ENCODE measurements around the gene ASB18. TPM values are rescaled to one million over a fixed set of nuclear protein-coding genes. Genes with fewer than 3 reads are reported as not detected.
"Not testable (repeated sequence)": the region's sequence is repeated elsewhere in the genome, so short reads cannot be mapped to it uniquely, and the experiment has no call there.

Gene ASB18
- total RNA-seq, 2 experiments from 2014 or later: not detected

- no peak for DNase-seq
- POLR2A ChIA-PET: no interaction called here
- no peaks in the 10 kb centered on the region for H3K4me1 Mint-ChIP-seq
Measured at GRCh38 chr2:236293241-236293810, 29.1 kb upstream of the ASB18 start.

GRCh38 chr2:236291911-236292310 is 27.7 kb upstream of the ASB18 start:
- ChIA-PET POLR2A (no interaction called here), CTCF (no interaction called here)
- Mint-ChIP-seq H3K9me3 (no peaks in the 10 kb centered on the region), H3K4me1 (no peaks in the 10 kb centered on the region), H3K4me3 (no peak overlapping the region), H3K36me3 (ENCODE audit: low read depth) (no peaks in the 10 kb centered on the region), H3K27ac (no peak overlapping the region), H3K27me3 (peaks cover 11% of the 10 kb centered on the region)
- DNase-seq: no peak

More at GRCh38 chr2:236293241-236293810, 29.1 kb upstream of the ASB18 start:
- peaks cover 11% of the 10 kb centered on the region for H3K27me3 Mint-ChIP-seq
- H3K9me3 Mint-ChIP-seq: no peaks in the 10 kb centered on the region
- H3K27ac Mint-ChIP-seq: no peak overlapping the region
- CTCF ChIA-PET: no interaction called here
- no peaks in the 10 kb centered on the region for H3K36me3 Mint-ChIP-seq (ENCODE audit: low read depth)
- H3K4me3 Mint-ChIP-seq: no peak overlapping the region

DNA sequence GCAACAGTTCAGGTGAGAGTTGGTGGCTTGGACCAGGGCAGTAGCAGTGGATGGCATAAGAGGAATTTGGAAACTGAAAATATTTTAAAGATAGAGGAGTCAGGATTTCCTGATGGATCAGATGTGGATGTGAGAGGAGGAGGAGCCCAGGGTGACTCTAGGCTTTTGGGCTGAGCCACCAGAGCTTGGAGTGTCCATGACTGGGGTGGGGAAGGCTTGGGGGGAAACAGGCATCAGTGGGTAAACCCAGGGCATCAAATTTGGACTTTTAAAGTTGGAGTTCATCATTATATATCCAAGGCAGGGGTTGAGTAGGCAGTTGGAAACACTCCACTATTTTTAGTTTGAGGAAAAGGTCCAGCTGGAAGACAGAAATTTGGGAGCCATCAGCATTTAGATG is 27.3 kb upstream of the ASB18 start:
- no peak overlapping the region for H3K4me3 Mint-ChIP-seq
- H3K27me3 Mint-ChIP-seq: peaks cover 11% of the 10 kb centered on the region
- ChIA-PET POLR2A (no interaction called here), CTCF (no interaction called here)
- no peaks in the 10 kb centered on the region for H3K4me1 Mint-ChIP-seq
- no peak for DNase-seq
- H3K27ac Mint-ChIP-seq: no peak overlapping the region
- H3K36me3 Mint-ChIP-seq (ENCODE audit: low read depth): no peaks in the 10 kb centered on the region
- no peaks in the 10 kb centered on the region for H3K9me3 Mint-ChIP-seq

DNA sequence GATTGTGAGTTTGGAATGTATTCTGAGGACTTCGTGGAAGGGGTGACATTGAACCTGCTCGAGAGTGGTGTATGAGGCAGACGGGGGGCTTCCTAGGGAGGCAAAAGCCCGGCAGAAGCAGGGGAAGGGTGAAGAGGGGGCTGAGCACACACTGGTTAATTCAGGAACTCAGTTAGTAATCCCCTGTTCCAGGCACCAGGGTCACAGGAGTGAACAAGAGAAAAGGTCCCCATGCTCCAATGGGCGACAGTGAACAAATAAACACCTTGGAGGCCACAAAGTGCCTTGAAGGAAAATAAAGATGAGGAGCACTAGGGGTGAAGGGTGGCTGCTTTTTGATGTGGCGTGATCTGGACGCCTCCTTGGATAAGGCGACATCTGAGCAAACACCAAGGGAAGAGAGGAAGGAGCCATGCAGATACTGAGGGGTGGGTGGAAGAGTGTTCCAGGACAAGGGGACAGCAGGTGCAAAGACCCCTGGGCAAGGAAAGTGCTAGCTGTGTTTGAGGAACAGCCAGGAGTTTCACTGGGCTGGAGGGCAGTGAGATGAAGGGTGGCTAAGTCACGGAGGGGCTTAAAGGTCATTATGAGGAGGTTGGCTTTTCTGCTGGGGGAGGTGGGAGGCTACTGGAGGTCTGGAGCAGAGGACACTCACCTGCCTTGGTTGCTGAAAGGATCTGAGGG is 26.7 kb upstream of the ASB18 start:
- H3K4me1 Mint-ChIP-seq: no peaks in the 10 kb centered on the region
- ChIA-PET CTCF (no interaction called here), POLR2A (no interaction called here)
- H3K9me3 Mint-ChIP-seq: no peaks in the 10 kb centered on the region
- H3K27ac Mint-ChIP-seq: no peak overlapping the region
- no peak for DNase-seq
- no peak overlapping the region for H3K4me3 Mint-ChIP-seq
- no peaks in the 10 kb centered on the region for H3K36me3 Mint-ChIP-seq (ENCODE audit: low read depth)
- peaks cover 11% of the 10 kb centered on the region for H3K27me3 Mint-ChIP-seq

GRCh38 chr2:236289766-236290462 is 25.7 kb upstream of the ASB18 start:
- no peaks in the 10 kb centered on the region for H3K9me3 Mint-ChIP-seq
- peaks cover 7% of the 10 kb centered on the region for H3K27me3 Mint-ChIP-seq
- no peaks in the 10 kb centered on the region for H3K36me3 Mint-ChIP-seq (ENCODE audit: low read depth)
- ChIA-PET CTCF (no interaction called here), POLR2A (no interaction called here)
- no peak for DNase-seq
- H3K4me1 Mint-ChIP-seq: no peaks in the 10 kb centered on the region
- no peak overlapping the region for H3K4me3 Mint-ChIP-seq
- no peak overlapping the region for H3K27ac Mint-ChIP-seq

DNA sequence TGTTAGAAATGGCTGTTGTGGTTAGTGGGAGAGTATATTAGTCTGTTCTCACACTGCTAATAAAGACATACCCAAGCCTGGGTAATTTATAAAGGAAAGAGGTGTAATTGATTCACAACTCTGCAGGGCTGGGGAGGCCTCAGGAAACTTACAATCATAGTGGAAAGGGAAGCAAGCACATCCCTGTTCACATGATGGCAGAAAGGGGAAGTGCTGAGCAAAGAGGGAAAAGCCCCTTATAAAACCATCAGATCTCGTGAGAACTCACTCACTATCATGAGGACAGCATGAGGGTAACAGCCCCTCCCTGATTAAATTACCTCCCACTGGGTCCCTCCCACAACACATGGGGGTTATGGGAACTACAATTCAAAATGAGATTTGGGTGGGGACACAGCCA is 24.2 kb upstream of the ASB18 start:
- H3K27me3 Mint-ChIP-seq: peaks cover 10% of the 10 kb centered on the region
- H3K36me3 Mint-ChIP-seq (ENCODE audit: low read depth); H3K27ac Mint-ChIP-seq; DNase-seq; H3K4me1 Mint-ChIP-seq; H3K9me3 Mint-ChIP-seq; POLR2A ChIA-PET; H3K4me3 Mint-ChIP-seq; CTCF ChIA-PET: not testable (repeated sequence)

- Mint-ChIP-seq H3K4me1 (no peaks in the 10 kb centered on the region), H3K4me3 (no peak overlapping the region), H3K27me3 (peaks cover 13% of the 10 kb centered on the region), H3K27ac (no peak overlapping the region), H3K36me3 (ENCODE audit: low read depth) (no peaks in the 10 kb centered on the region), H3K9me3 (no peaks in the 10 kb centered on the region)
- DNase-seq: no peak
- ChIA-PET POLR2A (no interaction called here), CTCF (no interaction called here)
Measured at GRCh38 chr2:236287656-236288055, 23.4 kb upstream of the ASB18 start.

GRCh38 chr2:236286873-236287545 is 22.8 kb upstream of the ASB18 start:
- no peak overlapping the region for H3K27ac Mint-ChIP-seq
- H3K36me3 Mint-ChIP-seq (ENCODE audit: low read depth): no peaks in the 10 kb centered on the region
- H3K9me3 Mint-ChIP-seq: no peaks in the 10 kb centered on the region
- no peak for DNase-seq
- no peak overlapping the region for H3K4me3 Mint-ChIP-seq
- ChIA-PET CTCF (no interaction called here), POLR2A (no interaction called here)
- no peaks in the 10 kb centered on the region for H3K4me1 Mint-ChIP-seq
- peaks cover 18% of the 10 kb centered on the region for H3K27me3 Mint-ChIP-seq

DNA sequence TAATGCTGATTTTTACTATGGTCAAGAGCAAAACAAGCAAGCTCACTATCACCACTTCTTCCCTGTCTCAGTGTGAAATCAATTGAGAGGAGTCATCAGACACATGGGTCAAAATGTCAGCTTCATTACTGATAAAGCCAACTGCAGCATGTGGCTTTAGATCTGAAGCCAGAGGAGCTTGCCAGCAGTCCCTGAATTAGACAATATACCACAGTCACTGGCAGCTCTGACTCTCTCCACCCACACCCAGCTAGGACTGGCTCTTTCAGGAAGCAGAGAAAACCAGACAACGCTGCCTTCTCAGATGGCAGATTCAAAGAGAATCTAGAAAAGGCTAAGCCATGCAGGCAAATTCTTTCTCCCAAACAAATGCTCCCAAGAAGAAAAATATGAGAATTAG is 20.0 kb upstream of the ASB18 start:
- no peak for DNase-seq
- Mint-ChIP-seq H3K27me3 (peaks cover 23% of the 10 kb centered on the region), H3K27ac (no peak overlapping the region), H3K36me3 (ENCODE audit: low read depth) (no peaks in the 10 kb centered on the region), H3K4me3 (no peak overlapping the region), H3K9me3 (no peaks in the 10 kb centered on the region), H3K4me1 (no peaks in the 10 kb centered on the region)
- POLR2A ChIA-PET: no interaction called here
- CTCF ChIA-PET: no interaction called here

- Mint-ChIP-seq H3K27me3 (peaks cover 23% of the 10 kb centered on the region), H3K27ac (no peak overlapping the region), H3K4me1 (no peaks in the 10 kb centered on the region), H3K4me3 (no peak overlapping the region), H3K36me3 (ENCODE audit: low read depth) (no peaks in the 10 kb centered on the region), H3K9me3 (no peaks in the 10 kb centered on the region)
- DNase-seq: no peak
- CTCF ChIA-PET: no interaction called here
- POLR2A ChIA-PET: no interaction called here
Measured at GRCh38 chr2:236282406-236282805, 18.2 kb upstream of the ASB18 start.

GRCh38 chr2:236281423-236281822 is 17.2 kb upstream of the ASB18 start:
- H3K27ac Mint-ChIP-seq: no peak overlapping the region
- H3K36me3 Mint-ChIP-seq (ENCODE audit: low read depth): no peaks in the 10 kb centered on the region
- CTCF ChIA-PET: no interaction called here
- H3K4me1 Mint-ChIP-seq: no peaks in the 10 kb centered on the region
- H3K9me3 Mint-ChIP-seq: no peaks in the 10 kb centered on the region
- H3K27me3 Mint-ChIP-seq: peaks cover 25% of the 10 kb centered on the region
- no peak overlapping the region for H3K4me3 Mint-ChIP-seq
- no peak for DNase-seq
- POLR2A ChIA-PET: no interaction called here

DNA sequence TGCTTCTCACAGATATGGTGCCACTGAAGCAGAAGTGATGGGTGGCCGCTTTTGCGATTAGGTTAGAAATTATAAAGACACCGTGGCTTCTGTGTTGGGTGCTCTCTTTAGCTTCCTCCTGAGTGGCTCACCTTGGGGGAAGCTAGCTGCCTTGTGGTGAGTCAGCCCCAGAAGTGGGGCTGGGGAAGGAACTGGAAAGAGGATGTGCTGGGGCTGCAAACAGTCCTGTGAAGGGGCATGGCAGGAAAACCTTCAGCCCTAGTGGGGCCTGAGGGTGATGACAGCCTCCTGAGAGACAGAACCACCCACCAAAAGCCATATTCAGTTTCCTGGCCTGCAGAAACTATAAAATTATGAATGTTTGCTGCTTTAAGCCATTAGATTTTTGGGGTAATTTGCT is 8.9 kb upstream of the ASB18 start:
- peaks cover 5% of the 10 kb centered on the region for H3K27me3 Mint-ChIP-seq

GRCh38 chr2:236271851-236272250 is 7.6 kb upstream of the ASB18 start:
- ChIA-PET POLR2A (no interaction called here), CTCF (interaction anchor here (0.6 kb wide), 1 partner anchor 1724 kb away, joined by 6 read pairs; no protein-coding TSS in a partner anchor)
- Mint-ChIP-seq H3K27ac (no peak overlapping the region), H3K36me3 (ENCODE audit: low read depth) (no peaks in the 10 kb centered on the region), H3K4me1 (no peaks in the 10 kb centered on the region), H3K9me3 (peaks cover 13% of the 10 kb centered on the region), H3K27me3 (peaks cover 3% of the 10 kb centered on the region), H3K4me3 (no peak overlapping the region)
- DNase-seq: no peak

More for the DNA sequence above, 8.9 kb upstream of the ASB18 start:
- ChIA-PET POLR2A (no interaction called here), CTCF (no interaction called here)
- Mint-ChIP-seq H3K4me3 (no peak overlapping the region), H3K9me3 (peaks cover 13% of the 10 kb centered on the region), H3K4me1 (no peaks in the 10 kb centered on the region), H3K36me3 (ENCODE audit: low read depth) (no peaks in the 10 kb centered on the region), H3K27ac (no peak overlapping the region)
- no peak for DNase-seq

All from activated CD4-positive, alpha-beta memory T cell treated with anti-CD3 and anti-CD28 coated beads, Interleukin-2, amount 10 ng/mL, durations not matched to agents 7 days and 5 days (primary cell).